ENCODE measurements around the gene RALGAPB.
"Not testable (repeated sequence)": the region's sequence is repeated elsewhere in the genome, so short reads cannot be mapped to it uniquely, and the experiment has no call there.

RALGAPB gene

DNA sequence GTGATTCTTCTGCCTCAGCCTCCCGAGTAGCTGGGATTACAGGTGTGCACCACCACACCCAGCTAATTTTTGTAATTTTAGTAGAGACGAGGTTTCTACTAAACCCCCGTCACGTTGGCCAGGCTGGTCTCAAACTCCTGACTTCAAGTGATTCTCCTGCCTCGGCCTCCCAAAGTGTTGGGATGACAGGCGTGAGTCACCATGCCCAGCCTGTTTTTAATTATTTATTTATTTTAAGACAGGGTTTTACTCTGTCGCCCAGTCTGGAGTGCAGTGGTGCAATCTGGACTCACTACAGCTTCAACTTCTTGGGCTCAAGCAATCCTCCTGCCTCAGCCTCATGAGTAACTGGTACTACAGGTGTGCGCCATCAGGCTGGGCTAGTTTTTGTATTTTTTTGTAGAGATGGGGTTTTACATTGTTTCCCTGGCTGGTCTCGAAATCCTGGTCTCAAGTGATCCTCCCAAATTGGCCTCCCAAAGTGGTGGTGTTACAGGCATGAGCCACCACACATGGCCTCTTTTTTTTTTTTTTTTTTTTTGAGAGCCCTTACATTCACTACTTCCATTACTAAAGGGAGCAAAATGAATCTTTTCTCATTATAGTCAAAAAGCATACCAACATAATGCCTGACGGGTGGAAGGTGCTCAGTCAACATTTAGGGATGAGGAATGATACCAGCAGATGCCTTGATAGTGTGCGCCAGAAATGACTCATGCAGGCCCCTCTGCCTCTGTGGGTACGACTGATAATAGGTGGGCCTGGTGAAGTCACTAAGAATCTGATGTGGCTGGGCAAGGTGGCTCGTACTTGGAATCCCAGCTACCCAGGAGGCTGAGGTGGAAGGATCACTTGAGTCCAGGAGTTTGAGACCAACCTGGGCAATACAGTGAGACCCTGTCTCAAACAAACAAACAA lies 17.8 kb upstream of the RALGAPB start:
- H3K27ac ChIP-seq (ENCODE audit: low read depth, low read length): no peak overlapping the region
- no peak overlapping the region for H3K4me3 ChIP-seq (ENCODE audit: insufficient read depth, low read length, poor library complexity, severe bottlenecking)
- no peaks in the 10 kb centered on the region for H3K36me3 ChIP-seq (ENCODE audit: low read length)

DNA sequence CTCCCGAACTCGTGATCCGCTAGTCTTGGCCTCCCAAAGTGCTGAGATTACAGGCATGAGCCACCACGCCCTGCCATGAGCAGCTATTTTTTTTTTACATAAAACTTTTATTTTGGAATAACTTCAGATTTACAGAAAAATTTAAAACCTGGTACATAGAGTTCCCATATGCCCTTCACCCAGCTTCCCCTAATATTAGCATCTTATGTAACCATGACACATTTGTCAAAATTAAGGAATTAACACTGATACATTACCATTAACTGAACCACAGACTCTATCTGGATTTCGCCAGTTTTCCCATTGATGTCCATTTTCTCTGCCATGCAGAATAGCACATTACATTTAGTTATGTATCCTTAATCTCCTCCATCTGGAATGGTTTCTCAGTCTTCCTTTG lies 14.3 kb upstream of the RALGAPB start:
- Histone ChIP-seq H4K20me1 (ENCODE audit: low read depth, low read length) (no peaks in the 10 kb centered on the region), H3K9me3 (ENCODE audit: insufficient read depth, low read length) (no peaks in the 10 kb centered on the region), H3K9ac (ENCODE audit: low read length) (no peak overlapping the region), H3K4me2 (ENCODE audit: low read depth, low read length, poor library complexity, severe bottlenecking) (no peak overlapping the region), H3K79me2 (ENCODE audit: insufficient read depth, low read length) (no peaks in the 10 kb centered on the region), H3K36me3 (ENCODE audit: low read length) (no peaks in the 10 kb centered on the region), H3F3A (ENCODE audit: insufficient read depth) (no peaks in the 10 kb centered on the region), H3K9me2 (replicated peaks; ENCODE audit: insufficient read depth, low read length) (no peaks in the 10 kb centered on the region), H3K27me3 (ENCODE audit: low read length) (no peaks in the 10 kb centered on the region), H2AFZ (ENCODE audit: low read depth, low read length, severe bottlenecking) (no peak overlapping the region), H3K27ac (ENCODE audit: low read depth, low read length) (no peak overlapping the region), H3K4me3 (ENCODE audit: insufficient read depth, low read length, poor library complexity, severe bottlenecking) (no peak overlapping the region)
- no peak for TF ChIP-seq EZH2phosphoT487 (conservative IDR thresholded peaks at IDR 0.05; ENCODE audit: low read length)
- TF ChIP-seq, protein P1, sequence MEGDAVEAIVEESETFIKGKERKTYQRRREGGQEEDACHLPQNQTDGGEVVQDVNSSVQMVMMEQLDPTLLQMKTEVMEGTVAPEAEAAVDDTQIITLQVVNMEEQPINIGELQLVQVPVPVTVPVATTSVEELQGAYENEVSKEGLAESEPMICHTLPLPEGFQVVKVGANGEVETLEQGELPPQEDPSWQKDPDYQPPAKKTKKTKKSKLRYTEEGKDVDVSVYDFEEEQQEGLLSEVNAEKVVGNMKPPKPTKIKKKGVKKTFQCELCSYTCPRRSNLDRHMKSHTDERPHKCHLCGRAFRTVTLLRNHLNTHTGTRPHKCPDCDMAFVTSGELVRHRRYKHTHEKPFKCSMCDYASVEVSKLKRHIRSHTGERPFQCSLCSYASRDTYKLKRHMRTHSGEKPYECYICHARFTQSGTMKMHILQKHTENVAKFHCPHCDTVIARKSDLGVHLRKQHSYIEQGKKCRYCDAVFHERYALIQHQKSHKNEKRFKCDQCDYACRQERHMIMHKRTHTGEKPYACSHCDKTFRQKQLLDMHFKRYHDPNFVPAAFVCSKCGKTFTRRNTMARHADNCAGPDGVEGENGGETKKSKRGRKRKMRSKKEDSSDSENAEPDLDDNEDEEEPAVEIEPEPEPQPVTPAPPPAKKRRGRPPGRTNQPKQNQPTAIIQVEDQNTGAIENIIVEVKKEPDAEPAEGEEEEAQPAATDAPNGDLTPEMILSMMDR (IDR thresholded peaks at IDR 0.05; ENCODE audit: insufficient read depth, low read length, poor library complexity, severe bottlenecking): no peak

More for the DNA sequence above, 17.8 kb upstream of the RALGAPB start:
- H3F3A ChIP-seq (ENCODE audit: insufficient read depth): no peaks in the 10 kb centered on the region
- no peaks in the 10 kb centered on the region for H3K79me2 ChIP-seq (ENCODE audit: insufficient read depth, low read length)
- no peak overlapping the region for H2AFZ ChIP-seq (ENCODE audit: low read depth, low read length, severe bottlenecking)
- no peaks in the 10 kb centered on the region for H4K20me1 ChIP-seq (ENCODE audit: low read depth, low read length)
- H3K4me2 ChIP-seq (ENCODE audit: low read depth, low read length, poor library complexity, severe bottlenecking): no peak overlapping the region
- H3K9me2 ChIP-seq (replicated peaks; ENCODE audit: insufficient read depth, low read length): no peaks in the 10 kb centered on the region
- H3K9me3 ChIP-seq (ENCODE audit: insufficient read depth, low read length): no peaks in the 10 kb centered on the region
- TF ChIP-seq, protein P1 (IDR thresholded peaks at IDR 0.05; ENCODE audit: insufficient read depth, low read length, poor library complexity, severe bottlenecking): no peak
- no peak for TF ChIP-seq EZH2phosphoT487 (conservative IDR thresholded peaks at IDR 0.05; ENCODE audit: low read length)
- no peaks in the 10 kb centered on the region for H3K27me3 ChIP-seq (ENCODE audit: low read length)
- H3K9ac ChIP-seq (ENCODE audit: low read length): no peak overlapping the region

DNA sequence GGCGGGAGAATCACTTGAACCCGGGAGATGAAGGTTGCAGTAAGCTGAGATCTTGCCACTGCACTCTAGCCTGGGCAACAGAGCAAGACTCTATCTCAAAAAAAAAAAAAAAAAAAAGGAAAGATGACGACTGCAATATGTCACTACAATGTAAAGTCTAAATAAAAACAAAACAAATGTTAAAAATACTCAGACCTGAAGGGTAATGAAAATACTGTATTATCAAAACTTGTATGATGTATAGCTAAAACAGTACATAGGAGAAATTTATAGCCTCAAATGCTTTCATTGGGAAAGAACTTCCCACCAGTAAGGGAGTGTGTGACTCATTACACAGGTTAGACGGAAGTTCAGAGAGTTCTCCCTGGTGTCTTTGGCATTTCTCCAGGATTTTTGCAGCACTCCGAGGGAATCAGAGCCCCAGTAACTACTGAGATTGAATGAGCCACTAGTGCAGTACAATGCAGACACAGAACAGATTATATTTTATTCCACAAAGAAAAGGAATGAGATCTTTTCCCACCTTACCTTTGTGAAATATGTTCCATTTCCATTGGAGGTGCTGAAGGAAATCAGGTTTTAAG lies 12.5 kb upstream of the RALGAPB start:
- no peaks in the 10 kb centered on the region for H3K36me3 ChIP-seq (ENCODE audit: low read length)
- no peaks in the 10 kb centered on the region for H3K79me2 ChIP-seq (ENCODE audit: insufficient read depth, low read length)
- no peaks in the 10 kb centered on the region for H3F3A ChIP-seq (ENCODE audit: insufficient read depth)
- no peaks in the 10 kb centered on the region for H3K9me3 ChIP-seq (ENCODE audit: insufficient read depth, low read length)
- no peak overlapping the region for H3K4me3 ChIP-seq (ENCODE audit: insufficient read depth, low read length, poor library complexity, severe bottlenecking)
- H3K9ac ChIP-seq (ENCODE audit: low read length): no peak overlapping the region
- H3K27ac ChIP-seq (ENCODE audit: low read depth, low read length): no peak overlapping the region
- TF ChIP-seq, protein P1 (IDR thresholded peaks at IDR 0.05; ENCODE audit: insufficient read depth, low read length, poor library complexity, severe bottlenecking): no peak
- TF ChIP-seq EZH2phosphoT487 (conservative IDR thresholded peaks at IDR 0.05; ENCODE audit: low read length): no peak
- H3K27me3 ChIP-seq (ENCODE audit: low read length): no peaks in the 10 kb centered on the region
- no peaks in the 10 kb centered on the region for H4K20me1 ChIP-seq (ENCODE audit: low read depth, low read length)
- no peak overlapping the region for H3K4me2 ChIP-seq (ENCODE audit: low read depth, low read length, poor library complexity, severe bottlenecking)
- H2AFZ ChIP-seq (ENCODE audit: low read depth, low read length, severe bottlenecking): no peak overlapping the region
- H3K9me2 ChIP-seq (replicated peaks; ENCODE audit: insufficient read depth, low read length): no peaks in the 10 kb centered on the region

DNA sequence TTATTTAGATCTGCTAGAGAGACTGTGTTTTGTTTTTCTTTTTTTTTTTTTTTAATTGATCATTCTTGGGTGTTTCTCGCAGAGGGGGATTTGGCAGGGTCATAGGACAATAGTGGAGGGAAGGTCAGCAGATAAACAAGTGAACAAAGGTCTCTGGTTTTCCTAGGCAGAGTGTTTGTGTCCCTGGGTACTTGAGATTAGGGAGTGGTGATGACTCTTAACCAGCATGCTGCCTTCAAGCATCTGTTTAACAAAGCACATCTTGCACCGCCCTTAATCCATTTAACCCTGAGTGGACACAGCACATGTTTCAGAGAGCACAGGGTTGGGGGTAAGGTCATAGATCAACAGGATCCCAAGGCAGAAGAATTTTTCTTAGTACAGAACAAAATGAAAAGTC lies 12.0 kb upstream of the RALGAPB start:
- H3K27ac ChIP-seq (ENCODE audit: low read depth, low read length); H3K9me2 ChIP-seq (replicated peaks; ENCODE audit: insufficient read depth, low read length): not testable (repeated sequence)

DNA sequence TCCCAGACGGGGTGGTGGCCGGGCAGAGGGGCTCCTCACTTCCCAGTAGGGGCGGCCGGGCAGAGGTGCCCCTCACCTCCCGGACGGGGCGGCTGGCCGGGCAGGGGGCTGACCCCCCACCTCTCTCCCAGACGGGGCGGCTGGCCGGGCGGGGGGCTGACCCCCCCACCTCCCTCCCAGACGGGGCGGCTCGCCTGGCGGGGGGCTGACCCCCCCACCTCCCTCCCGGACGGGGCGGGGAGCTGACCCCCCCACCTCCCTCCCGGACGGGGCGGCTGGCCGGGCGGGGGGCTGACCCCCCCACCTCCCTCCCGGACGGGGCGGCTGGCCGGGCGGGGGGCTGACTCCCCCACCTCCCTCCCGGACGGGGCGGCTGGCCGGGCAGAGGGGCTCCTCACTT lies 11.5 kb upstream of the RALGAPB start:
- not testable (repeated sequence) for H3K4me2 ChIP-seq (ENCODE audit: low read depth, low read length, poor library complexity, severe bottlenecking); H3F3A ChIP-seq (ENCODE audit: insufficient read depth); H3K27ac ChIP-seq (ENCODE audit: low read depth, low read length); H3K36me3 ChIP-seq (ENCODE audit: low read length); H3K9ac ChIP-seq (ENCODE audit: low read length); H3K9me3 ChIP-seq (ENCODE audit: insufficient read depth, low read length); H4K20me1 ChIP-seq (ENCODE audit: low read depth, low read length); H3K27me3 ChIP-seq (ENCODE audit: low read length); H3K4me3 ChIP-seq (ENCODE audit: insufficient read depth, low read length, poor library complexity, severe bottlenecking); H2AFZ ChIP-seq (ENCODE audit: low read depth, low read length, severe bottlenecking); H3K79me2 ChIP-seq (ENCODE audit: insufficient read depth, low read length); H3K9me2 ChIP-seq (replicated peaks; ENCODE audit: insufficient read depth, low read length)

More for the DNA sequence above, 12.0 kb upstream of the RALGAPB start:
- H3K36me3 ChIP-seq (ENCODE audit: low read length); H3K79me2 ChIP-seq (ENCODE audit: insufficient read depth, low read length); H3K9ac ChIP-seq (ENCODE audit: low read length); H3K9me3 ChIP-seq (ENCODE audit: insufficient read depth, low read length); H4K20me1 ChIP-seq (ENCODE audit: low read depth, low read length); H3K4me3 ChIP-seq (ENCODE audit: insufficient read depth, low read length, poor library complexity, severe bottlenecking); H3K4me2 ChIP-seq (ENCODE audit: low read depth, low read length, poor library complexity, severe bottlenecking); H3K27me3 ChIP-seq (ENCODE audit: low read length); H2AFZ ChIP-seq (ENCODE audit: low read depth, low read length, severe bottlenecking); H3F3A ChIP-seq (ENCODE audit: insufficient read depth): not testable (repeated sequence)
